Measurements from ENCODE around the gene FAM72B. TPM values are rescaled to one million over a fixed set of nuclear protein-coding genes. Genes with fewer than 3 reads are reported as not detected.
"Not testable (repeated sequence)": the region's sequence is repeated elsewhere in the genome, so short reads cannot be mapped to it uniquely, and the experiment has no call there.

Gene FAM72B
- 1.1 TPM for polyA plus RNA-seq

- not testable (repeated sequence) for H3K9me3 Mint-ChIP-seq, H3K36me3 Mint-ChIP-seq, H3K4me1 Mint-ChIP-seq, H3K27me3 Mint-ChIP-seq
- Mint-ChIP-seq H3K4me3 (peak within 1 kb of the TSS; percentile 83 to 97 (median 96)), H3K27ac (peak within 1 kb of the TSS; percentile 75 to 93 (median 87))
These were observed at the start of gene FAM72B, which contains the start of gene SRGAP2C for GRCh38 chr1:121184290-121185127. FAM72B (minus strand) TSS chr1:121184340; CDS start chr1:121183489, 851 bp downstream. SRGAP2C (plus strand) TSS chr1:121184975; CDS start chr1:121187447, 2,472 bp downstream.

- H3K9me3 Mint-ChIP-seq, H3K4me3 Mint-ChIP-seq, H3K36me3 Mint-ChIP-seq, H3K4me1 Mint-ChIP-seq, H3K27ac Mint-ChIP-seq, H3K27me3 Mint-ChIP-seq: not testable (repeated sequence)
These were observed 48.4 kb upstream of the FAM72B start for GRCh38 chr1:121232445-121233125.

GRCh38 chr1:121230636-121231035, 46.5 kb upstream of the FAM72B start:
- not testable (repeated sequence) for H3K4me3 Mint-ChIP-seq, H3K9me3 Mint-ChIP-seq, H3K27ac Mint-ChIP-seq, H3K36me3 Mint-ChIP-seq, H3K4me1 Mint-ChIP-seq, H3K27me3 Mint-ChIP-seq

GRCh38 chr1:121227544-121228330, 43.6 kb upstream of the FAM72B start:
- not testable (repeated sequence) for H3K27me3 Mint-ChIP-seq, H3K27ac Mint-ChIP-seq, H3K4me1 Mint-ChIP-seq, H3K9me3 Mint-ChIP-seq, H3K4me3 Mint-ChIP-seq, H3K36me3 Mint-ChIP-seq

GRCh38 chr1:121226925-121227324, 42.8 kb upstream of the FAM72B start:
- H3K27ac Mint-ChIP-seq, H3K9me3 Mint-ChIP-seq, H3K27me3 Mint-ChIP-seq, H3K36me3 Mint-ChIP-seq, H3K4me3 Mint-ChIP-seq, H3K4me1 Mint-ChIP-seq: not testable (repeated sequence)

GRCh38 chr1:121226295-121226904, 42.3 kb upstream of the FAM72B start:
- H3K4me1 Mint-ChIP-seq, result peaks cover 3 to 10% (median 5%) of the 10 kb centered on the region in 3 donors
- not testable (repeated sequence) for H3K4me3 Mint-ChIP-seq, H3K36me3 Mint-ChIP-seq, H3K27me3 Mint-ChIP-seq, H3K9me3 Mint-ChIP-seq, H3K27ac Mint-ChIP-seq

- Mint-ChIP-seq H3K4me1 (peaks cover 3 to 10% (median 5%) of the 10 kb centered on the region in 3 donors), H3K27ac (peak overlapping the region in 1 of 3 donors; percentile 74), H3K4me3 (peak overlapping the region in 2 of 4 donors; percentile 45 to 65)
- not testable (repeated sequence) for H3K9me3 Mint-ChIP-seq, H3K27me3 Mint-ChIP-seq, H3K36me3 Mint-ChIP-seq
These were observed 40.6 kb upstream of the FAM72B start for GRCh38 chr1:121224714-121225113.

GRCh38 chr1:121221770-121222169, 37.6 kb upstream of the FAM72B start:
- H3K27me3 Mint-ChIP-seq, H3K9me3 Mint-ChIP-seq, H3K36me3 Mint-ChIP-seq: not testable (repeated sequence)
- peaks cover 3 to 10% (median 5%) of the 10 kb centered on the region in 3 donors for H3K4me1 Mint-ChIP-seq
- H3K27ac Mint-ChIP-seq, result peak overlapping the region in 2 of 3 donors; percentile 43 to 90
- H3K4me3 Mint-ChIP-seq, result peak overlapping the region in 1 of 4 donors; percentile 5

GRCh38 chr1:121216676-121217075, 32.5 kb upstream of the FAM72B start:
- H3K4me3 Mint-ChIP-seq, H3K27me3 Mint-ChIP-seq, H3K27ac Mint-ChIP-seq, H3K36me3 Mint-ChIP-seq, H3K9me3 Mint-ChIP-seq, H3K4me1 Mint-ChIP-seq: not testable (repeated sequence)

GRCh38 chr1:121215699-121216417, 31.7 kb upstream of the FAM72B start:
- H3K4me3 Mint-ChIP-seq, H3K36me3 Mint-ChIP-seq: not testable (repeated sequence)

GRCh38 chr1:121214544-121215156, 30.5 kb upstream of the FAM72B start:
- H3K4me1 Mint-ChIP-seq, H3K27me3 Mint-ChIP-seq, H3K36me3 Mint-ChIP-seq, H3K9me3 Mint-ChIP-seq, H3K4me3 Mint-ChIP-seq, H3K27ac Mint-ChIP-seq: not testable (repeated sequence)

More at GRCh38 chr1:121215699-121216417, 31.7 kb upstream of the FAM72B start:
- not testable (repeated sequence) for H3K9me3 Mint-ChIP-seq, H3K27ac Mint-ChIP-seq, H3K4me1 Mint-ChIP-seq, H3K27me3 Mint-ChIP-seq

- not testable (repeated sequence) for H3K27ac Mint-ChIP-seq, H3K4me3 Mint-ChIP-seq, H3K9me3 Mint-ChIP-seq, H3K36me3 Mint-ChIP-seq, H3K27me3 Mint-ChIP-seq, H3K4me1 Mint-ChIP-seq
These were observed 29.4 kb upstream of the FAM72B start for GRCh38 chr1:121213491-121213890.

- H3K27ac Mint-ChIP-seq, H3K9me3 Mint-ChIP-seq, H3K36me3 Mint-ChIP-seq, H3K27me3 Mint-ChIP-seq, H3K4me1 Mint-ChIP-seq, H3K4me3 Mint-ChIP-seq: not testable (repeated sequence)
These were observed 26.6 kb upstream of the FAM72B start for GRCh38 chr1:121210778-121211177.

GRCh38 chr1:121208375-121208774, 24.2 kb upstream of the FAM72B start:
- not testable (repeated sequence) for H3K36me3 Mint-ChIP-seq, H3K27ac Mint-ChIP-seq, H3K4me3 Mint-ChIP-seq, H3K4me1 Mint-ChIP-seq, H3K9me3 Mint-ChIP-seq, H3K27me3 Mint-ChIP-seq
